Panc1 (cell line): ENCODE results near the gene PGAM2. TPM values are rescaled to one million over a fixed set of nuclear protein-coding genes. Genes with fewer than 3 reads are reported as not detected.

Experiments
- ATAC-seq: fragments of 200-7000 bp; cut with Tn5 transposase; 2 replicates; pipeline ENCODE4 v1.9.1; 2020; ENCODE audit warnings: mild to moderate bottlenecking, moderate library complexity
- BruUV-seq: library from RNA; stranded (reverse); fragments of 400-500 nt; replicated peaks from 2 replicates; lab custom pipeline; 2021; lab: Mats Ljungman, UMichigan
- CTCF ChIA-PET: fragments of 300-600 bp; sonication (Branson Sonifier 250); formaldehyde crosslinking; loops from one replicate; lab custom pipeline; 2022; ENCODE audit warnings: antibody characterized with exemption; lab: Charles Lee
- POLR2A ChIA-PET: fragments of 300-600 bp; sonication (Branson Sonifier 250); formaldehyde crosslinking; loops from one replicate; lab custom pipeline; 2022; ENCODE audit warnings: antibody characterized with exemption; lab: Charles Lee
- DNase-seq: peaks from one replicate; pipeline ENCODE4 v3.0.0-alpha.2; 2010; ENCODE audit warnings: low read depth, low spot score
- H3K27ac ChIP-seq: 2 replicates; pipeline ENCODE4 v1.5.1; 2011; ENCODE audit warnings: mild to moderate bottlenecking, low read length, inconsistent platforms
- H3K27me3 ChIP-seq: fragments of 200-500 bp; sonication (Bioruptor generic); 2 replicates; pipeline ENCODE4 v1.6.0; 2014; ENCODE audit warnings: low read length, inconsistent platforms; ENCODE audit not compliant: control insufficient read depth, insufficient read depth
- H3K36me3 ChIP-seq: fragments of 200-500 bp; sonication (Bioruptor generic); 2 replicates; pipeline ENCODE4 v1.5.1; 2014; ENCODE audit warnings: inconsistent platforms, mild to moderate bottlenecking, low read length, moderate library complexity; ENCODE audit not compliant: control insufficient read depth, insufficient read depth
- H3K4me1 ChIP-seq: 2 replicates; pipeline ENCODE4 v1.5.1; 2011; ENCODE audit warnings: inconsistent platforms, mild to moderate bottlenecking, low read length, moderate library complexity; ENCODE audit not compliant: control insufficient read depth, insufficient read depth
- H3K4me3 ChIP-seq, 2 experiments: 2 replicates each; pipeline ENCODE4 v1.5.1; 2011 to 2012; ENCODE audit warnings: low read depth in 2 of 2, low read length in 2 of 2, mild to moderate bottlenecking in 2 of 2, inconsistent platforms in 1 of 2, moderate library complexity in 1 of 2
- H3K9me3 ChIP-seq: fragments of 200-500 bp; sonication (Bioruptor generic); 2 replicates; pipeline ENCODE4 v1.5.1; 2014; ENCODE audit warnings: low read depth, mild to moderate bottlenecking, inconsistent platforms, low read length, moderate library complexity; ENCODE audit not compliant: control insufficient read depth, insufficient read depth
- POLR2AphosphoS5 ChIP-seq: IDR thresholded peaks from 2 replicates; pipeline ENCODE4 v1.6.1; 2012; ENCODE audit warnings: mild to moderate bottlenecking, low read depth, low read length, moderate library complexity
- REST ChIP-seq, 2 experiments: IDR thresholded peaks; 2 replicates each; pipeline ENCODE4 v1.6.1; 2011 to 2012; ENCODE audit warnings: low read depth in 2 of 2, control low read depth in 1 of 2, low read length in 1 of 2, mild to moderate bottlenecking in 1 of 2, moderate library complexity in 1 of 2; ENCODE audit not compliant: insufficient read depth in 1 of 2
- SIN3A ChIP-seq: IDR thresholded peaks from 2 replicates; pipeline ENCODE4 v1.6.1; 2012; ENCODE audit warnings: low read depth, mild to moderate bottlenecking, low read length, moderate library complexity, borderline replicate concordance; ENCODE audit not compliant: insufficient read depth
- TCF7L2 ChIP-seq: IDR thresholded peaks from 2 replicates; pipeline ENCODE4 v1.6.1; 2011; ENCODE audit warnings: mild to moderate bottlenecking, low read depth, low read length, inconsistent platforms
- in situ Hi-C: cut with HindIII; loops from 2 replicates; pipeline ENCODE4 v1.10.0; 2016; ENCODE audit warnings: low sequenced_read_pairs, low pct_unique_long_range_greater_than_20kb
- intact Hi-C: fragments of 100-400 bp; cut with micrococcal nuclease; formaldehyde crosslinking; loops from one replicate; pipeline ENCODE4 v1.10.0; 2022; ENCODE audit not compliant: unreplicated experiment
- total RNA-seq: library from RNA; stranded (reverse); gene quantifications from one replicate; pipeline ENCODE4 v1.2.1, GENCODE V29; 2021; ENCODE audit not compliant: unreplicated experiment
- TF ChIP-seq, protein P1 (sequence below): fragments of 450-650 bp; IDR thresholded peaks from 2 replicates; pipeline ENCODE4 v1.5.1; 2017; ENCODE audit warnings: mild to moderate bottlenecking

Gene PGAM2
- total RNA-seq, 1 experiment from 2014 or later: 1.3 TPM

GRCh38 chr7:44077681-44078091 lies 12.3 kb upstream of the PGAM2 start:
- TF ChIP-seq POLR2AphosphoS5: no peak
- TF ChIP-seq, protein P1, sequence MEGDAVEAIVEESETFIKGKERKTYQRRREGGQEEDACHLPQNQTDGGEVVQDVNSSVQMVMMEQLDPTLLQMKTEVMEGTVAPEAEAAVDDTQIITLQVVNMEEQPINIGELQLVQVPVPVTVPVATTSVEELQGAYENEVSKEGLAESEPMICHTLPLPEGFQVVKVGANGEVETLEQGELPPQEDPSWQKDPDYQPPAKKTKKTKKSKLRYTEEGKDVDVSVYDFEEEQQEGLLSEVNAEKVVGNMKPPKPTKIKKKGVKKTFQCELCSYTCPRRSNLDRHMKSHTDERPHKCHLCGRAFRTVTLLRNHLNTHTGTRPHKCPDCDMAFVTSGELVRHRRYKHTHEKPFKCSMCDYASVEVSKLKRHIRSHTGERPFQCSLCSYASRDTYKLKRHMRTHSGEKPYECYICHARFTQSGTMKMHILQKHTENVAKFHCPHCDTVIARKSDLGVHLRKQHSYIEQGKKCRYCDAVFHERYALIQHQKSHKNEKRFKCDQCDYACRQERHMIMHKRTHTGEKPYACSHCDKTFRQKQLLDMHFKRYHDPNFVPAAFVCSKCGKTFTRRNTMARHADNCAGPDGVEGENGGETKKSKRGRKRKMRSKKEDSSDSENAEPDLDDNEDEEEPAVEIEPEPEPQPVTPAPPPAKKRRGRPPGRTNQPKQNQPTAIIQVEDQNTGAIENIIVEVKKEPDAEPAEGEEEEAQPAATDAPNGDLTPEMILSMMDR: no peak
- no peak for TF ChIP-seq REST (IDR thresholded peaks at IDR 0.05; ENCODE audit: insufficient read depth in 1 of 2, low read depth in 2 of 2, low read length in 1 of 2)
- no peak for TF ChIP-seq TCF7L2
- TF ChIP-seq SIN3A: no peak
- in situ Hi-C loops: no loop called here
- H3K4me3 ChIP-seq: no peak overlapping the region
- H3K27ac ChIP-seq: no peak overlapping the region
- no peaks in the 10 kb centered on the region; the same call in 1 of the 2 replicates for H3K36me3 ChIP-seq
- POLR2A ChIA-PET: no interaction called here
- CTCF ChIA-PET: no interaction called here
- no peaks in the 10 kb centered on the region for H3K27me3 ChIP-seq
- ATAC-seq: no peak
- no peak for DNase-seq
- BruUV-seq: no TSS peak
- intact Hi-C loops: no loop called here
- peaks cover 11% of the 10 kb centered on the region; the same call in 1 of the 2 replicates for H3K4me1 ChIP-seq
- H3K9me3 ChIP-seq: no peaks in the 10 kb centered on the region

GRCh38 chr7:44077061-44077460 lies 11.7 kb upstream of the PGAM2 start:
- Histone ChIP-seq H3K27me3 (no peaks in the 10 kb centered on the region), H3K36me3 (no peaks in the 10 kb centered on the region; the same call in 1 of the 2 replicates), H3K9me3 (no peaks in the 10 kb centered on the region), H3K4me3 (no peak overlapping the region), H3K4me1 (peaks cover 15% of the 10 kb centered on the region; the same call in 1 of the 2 replicates), H3K27ac (no peak overlapping the region)
- ChIA-PET CTCF (no interaction called here), POLR2A (no interaction called here)
- DNase-seq (no peak), ATAC-seq (no peak)
- TF ChIP-seq, protein P1: no peak
- TF ChIP-seq POLR2AphosphoS5: no peak
- no peak for TF ChIP-seq REST (IDR thresholded peaks at IDR 0.05; ENCODE audit: insufficient read depth in 1 of 2, low read depth in 2 of 2, low read length in 1 of 2)
- no peak for TF ChIP-seq SIN3A
- TF ChIP-seq TCF7L2: no peak
- in situ Hi-C loops: no loop called here
- intact Hi-C loops: no loop called here
- no TSS peak for BruUV-seq
